ENCODE data around the gene SAA2. TPM values are rescaled to one million over a fixed set of nuclear protein-coding genes. Genes with fewer than 3 reads are reported as not detected.

SAA2 gene
- total RNA-seq, 1 donor from 2014 or later: 0.35 TPM

DNA sequence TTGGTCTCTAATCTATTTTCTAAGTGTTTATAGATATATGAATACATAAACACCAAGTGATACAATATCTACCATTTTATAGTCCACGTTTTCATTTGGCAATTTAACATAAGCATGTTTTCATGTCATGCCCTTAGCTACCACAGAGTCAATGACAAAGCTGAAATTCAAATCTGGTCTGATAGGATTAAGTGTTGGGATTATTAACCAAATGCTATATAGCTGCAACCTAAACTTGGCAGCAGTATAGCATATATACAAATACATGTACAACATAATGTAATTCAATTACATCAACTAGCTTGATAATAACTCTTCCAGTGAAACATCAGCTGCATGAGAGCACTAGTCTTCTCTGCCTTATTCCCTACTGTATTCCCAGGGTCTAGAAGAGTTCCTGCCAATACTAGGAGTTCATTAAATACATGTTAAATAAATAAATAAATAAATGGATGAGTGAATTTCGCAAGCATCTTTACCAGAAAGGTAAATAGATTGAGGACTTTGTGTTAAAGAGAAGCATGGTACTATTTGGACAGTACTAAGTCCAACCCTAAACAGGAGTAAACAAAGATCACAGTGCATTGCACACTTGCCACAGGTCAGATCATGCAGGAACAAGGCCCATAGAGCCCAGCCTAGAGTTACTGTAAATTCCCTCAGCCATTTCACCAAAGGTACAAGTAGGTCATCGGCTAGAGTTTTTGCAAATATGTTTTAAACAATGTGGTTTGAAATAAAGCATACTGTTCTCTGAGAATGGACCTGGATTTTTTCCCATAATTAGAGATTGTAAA, 24.7 kb downstream of the SAA2 start:
- ATAC-seq (ENCODE audit: low read depth): no peak
- Mint-ChIP-seq H3K27me3 (peaks cover 2% of the 10 kb centered on the region), H3K4me1 (peaks cover 12% of the 10 kb centered on the region), H3K36me3 (ENCODE audit: low read depth) (no peaks in the 10 kb centered on the region), H3K9me3 (peaks cover 2% of the 10 kb centered on the region), H3K27ac (no peak overlapping the region), H3K4me3 (no peak overlapping the region)
- intact Hi-C loops (cut with micrococcal nuclease): no loop called here
- ChIA-PET CTCF (no interaction called here), POLR2A (no interaction called here)
- TF ChIP-seq, protein P1, sequence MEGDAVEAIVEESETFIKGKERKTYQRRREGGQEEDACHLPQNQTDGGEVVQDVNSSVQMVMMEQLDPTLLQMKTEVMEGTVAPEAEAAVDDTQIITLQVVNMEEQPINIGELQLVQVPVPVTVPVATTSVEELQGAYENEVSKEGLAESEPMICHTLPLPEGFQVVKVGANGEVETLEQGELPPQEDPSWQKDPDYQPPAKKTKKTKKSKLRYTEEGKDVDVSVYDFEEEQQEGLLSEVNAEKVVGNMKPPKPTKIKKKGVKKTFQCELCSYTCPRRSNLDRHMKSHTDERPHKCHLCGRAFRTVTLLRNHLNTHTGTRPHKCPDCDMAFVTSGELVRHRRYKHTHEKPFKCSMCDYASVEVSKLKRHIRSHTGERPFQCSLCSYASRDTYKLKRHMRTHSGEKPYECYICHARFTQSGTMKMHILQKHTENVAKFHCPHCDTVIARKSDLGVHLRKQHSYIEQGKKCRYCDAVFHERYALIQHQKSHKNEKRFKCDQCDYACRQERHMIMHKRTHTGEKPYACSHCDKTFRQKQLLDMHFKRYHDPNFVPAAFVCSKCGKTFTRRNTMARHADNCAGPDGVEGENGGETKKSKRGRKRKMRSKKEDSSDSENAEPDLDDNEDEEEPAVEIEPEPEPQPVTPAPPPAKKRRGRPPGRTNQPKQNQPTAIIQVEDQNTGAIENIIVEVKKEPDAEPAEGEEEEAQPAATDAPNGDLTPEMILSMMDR (IDR thresholded peaks at IDR 0.05): no peak
- DNase-seq: no peak

GRCh38 chr11:18222814-18223421, 25.6 kb downstream of the SAA2 start:
- peaks cover 6% of the 10 kb centered on the region for H3K4me1 Mint-ChIP-seq
- intact Hi-C loops (cut with micrococcal nuclease): no loop called here
- H3K36me3 Mint-ChIP-seq (ENCODE audit: low read depth): no peaks in the 10 kb centered on the region
- DNase-seq: no peak
- CTCF ChIA-PET: no interaction called here
- H3K27ac Mint-ChIP-seq: no peak overlapping the region
- TF ChIP-seq, protein P1 (IDR thresholded peaks at IDR 0.05): no peak
- H3K9me3 Mint-ChIP-seq: peaks cover 4% of the 10 kb centered on the region
- H3K4me3 Mint-ChIP-seq: no peak overlapping the region
- POLR2A ChIA-PET: no interaction called here
- H3K27me3 Mint-ChIP-seq: peaks cover 2% of the 10 kb centered on the region
- no peak for ATAC-seq (ENCODE audit: low read depth)

- H3K9me3 Mint-ChIP-seq: peaks cover 4% of the 10 kb centered on the region
- H3K4me3 Mint-ChIP-seq: no peak overlapping the region
- ChIA-PET CTCF (no interaction called here), POLR2A (no interaction called here)
- peaks cover 2% of the 10 kb centered on the region for H3K4me1 Mint-ChIP-seq
- ATAC-seq (ENCODE audit: low read depth) (no peak), DNase-seq (no peak)
- no peaks in the 10 kb centered on the region for H3K36me3 Mint-ChIP-seq (ENCODE audit: low read depth)
- TF ChIP-seq, protein P1 (IDR thresholded peaks at IDR 0.05): no peak
- H3K27me3 Mint-ChIP-seq: peaks cover 7% of the 10 kb centered on the region
- no peak overlapping the region for H3K27ac Mint-ChIP-seq
- intact Hi-C loops (cut with micrococcal nuclease): no loop called here
These were observed 27.1 kb downstream of the SAA2 start for GRCh38 chr11:18221274-18221876.

DNA sequence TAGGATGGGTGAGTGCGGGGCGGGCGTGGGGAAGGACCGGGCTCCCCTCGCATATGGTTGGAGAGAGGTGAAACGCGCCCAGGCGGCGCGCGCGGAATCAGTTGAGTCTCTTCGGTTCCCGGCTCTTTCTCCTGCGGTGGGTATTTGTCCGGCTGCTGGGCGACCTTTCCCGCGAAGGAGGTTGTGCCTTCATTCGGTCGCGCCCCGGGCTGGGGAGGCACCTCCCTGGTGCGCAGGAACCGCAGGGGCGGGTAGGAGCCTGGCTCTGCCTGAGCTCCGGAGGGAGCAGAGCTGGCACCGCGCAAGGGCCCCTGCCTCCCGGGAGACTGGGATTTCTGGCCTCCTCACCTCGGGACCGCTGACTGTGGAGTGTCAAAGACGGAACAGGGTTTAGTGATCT, 39.4 kb downstream of the SAA2 start:
- TF ChIP-seq, protein P1 (IDR thresholded peaks at IDR 0.05): no peak
- ATAC-seq (ENCODE audit: low read depth): no peak
- H3K4me3 Mint-ChIP-seq: no peak overlapping the region

GRCh38 chr11:18204771-18205170, 43.7 kb downstream of the SAA2 start:
- no peak overlapping the region for H3K27ac Mint-ChIP-seq
- no peaks in the 10 kb centered on the region for H3K36me3 Mint-ChIP-seq (ENCODE audit: low read depth)
- intact Hi-C loops (cut with micrococcal nuclease): no loop called here
- TF ChIP-seq, protein P1 (IDR thresholded peaks at IDR 0.05): no peak
- no peak for DNase-seq
- H3K4me3 Mint-ChIP-seq: no peak overlapping the region
- no peak for ATAC-seq (ENCODE audit: low read depth)
- no peaks in the 10 kb centered on the region for H3K4me1 Mint-ChIP-seq
- POLR2A ChIA-PET: no interaction called here
- H3K27me3 Mint-ChIP-seq: peaks cover 60% of the 10 kb centered on the region
- CTCF ChIA-PET: no interaction called here
- peaks cover 4% of the 10 kb centered on the region for H3K9me3 Mint-ChIP-seq

More for the DNA sequence above, 39.4 kb downstream of the SAA2 start:
- Mint-ChIP-seq H3K9me3 (no peaks in the 10 kb centered on the region), H3K4me1 (no peaks in the 10 kb centered on the region), H3K27me3 (peaks cover 45% of the 10 kb centered on the region), H3K27ac (no peak overlapping the region), H3K36me3 (ENCODE audit: low read depth) (no peaks in the 10 kb centered on the region)
- CTCF ChIA-PET: no interaction called here
- DNase-seq: no peak
- POLR2A ChIA-PET: no interaction called here
- intact Hi-C loops (cut with micrococcal nuclease): no loop called here

Measured in activated B cell treated with CpG ODN at 0.5 μM for 24 hours (primary cell).